HFFc6 (cell line): ENCODE results near the gene SLC22A23. TPM values are rescaled to one million over a fixed set of nuclear protein-coding genes. Genes with fewer than 3 reads are reported as not detected.

ENCODE experiments used
- DNase-seq: peaks from one replicate; pipeline ENCODE4 v3.0.0-alpha.2; 2018
- H3K27ac Mint-ChIP-seq: 2 replicates; pipeline ENCODE4 v1.8.0; 2020; ENCODE audit warnings: mild to moderate bottlenecking, mixed read lengths
- H3K27me3 Mint-ChIP-seq: 2 replicates; pipeline ENCODE4 v1.8.0; 2021; ENCODE audit warnings: mild to moderate bottlenecking, moderate library complexity, mixed read lengths; ENCODE audit not compliant: insufficient read depth
- H3K36me3 Mint-ChIP-seq: 2 replicates; pipeline ENCODE4 v1.8.0; 2021; ENCODE audit warnings: low read depth, mixed read lengths
- H3K4me1 Mint-ChIP-seq: 2 replicates; pipeline ENCODE4 v1.8.0; 2020; ENCODE audit warnings: low read depth, mixed read lengths
- H3K4me3 Mint-ChIP-seq: 2 replicates; pipeline ENCODE4 v1.8.0; 2020; ENCODE audit warnings: mild to moderate bottlenecking, moderate library complexity, mixed read lengths
- H3K9me3 Mint-ChIP-seq: 2 replicates; pipeline ENCODE4 v1.8.0; 2020; ENCODE audit warnings: mild to moderate bottlenecking, mixed read lengths
- total RNA-seq, 6 experiments: library from RNA; stranded (reverse); fragmentation: NEBNext Ultra II Directional; extraction: Animal tissue kit (Norgen Biotek cat#: 25700); gene quantifications; 2 replicates in 1 of 6; 3 replicates in 5 of 6; pipeline ENCODE4 v1.2.3, GENCODE V29; 2021
- TF ChIP-seq, protein P1 (sequence below): fragments of 200-600 bp; sonication (generic); IDR thresholded peaks from 2 replicates; pipeline ENCODE4 v1.5.0; 2021; ENCODE audit warnings: antibody characterized with exemption, mild to moderate bottlenecking

The SLC22A23 gene
- total RNA-seq, 6 experiments from 2014 or later = 0.10 to 0.55 (median 0.21) TPM

DNA sequence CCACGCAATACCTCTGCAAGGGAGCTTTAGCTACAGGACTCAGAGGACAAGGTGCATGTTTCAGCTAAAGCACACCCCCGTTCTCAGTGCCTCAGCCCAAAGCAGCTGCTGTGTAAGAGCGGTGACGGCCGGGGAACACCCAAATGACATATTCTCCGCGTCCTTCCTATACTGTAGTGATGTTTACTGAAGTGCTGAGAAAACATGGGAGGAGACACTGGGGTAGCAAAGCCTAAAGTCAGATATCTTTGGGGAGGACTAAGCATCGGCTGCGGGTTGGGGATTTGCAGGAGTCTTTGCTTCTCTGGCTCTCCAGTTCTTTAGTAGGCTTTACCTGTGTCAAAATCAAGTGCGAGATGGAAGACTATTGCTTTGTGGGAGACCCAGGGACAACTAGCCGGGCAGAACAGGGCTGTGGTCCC lies 1.7 kb downstream of the SLC22A23 start:
- Mint-ChIP-seq H3K9me3 (no peaks in the 10 kb centered on the region), H3K27me3 (peaks cover 14% of the 10 kb centered on the region), H3K27ac (no peak overlapping the region), H3K36me3 (no peaks in the 10 kb centered on the region), H3K4me1 (peaks cover 6% of the 10 kb centered on the region), H3K4me3 (no peak overlapping the region)
- TF ChIP-seq, protein P1, sequence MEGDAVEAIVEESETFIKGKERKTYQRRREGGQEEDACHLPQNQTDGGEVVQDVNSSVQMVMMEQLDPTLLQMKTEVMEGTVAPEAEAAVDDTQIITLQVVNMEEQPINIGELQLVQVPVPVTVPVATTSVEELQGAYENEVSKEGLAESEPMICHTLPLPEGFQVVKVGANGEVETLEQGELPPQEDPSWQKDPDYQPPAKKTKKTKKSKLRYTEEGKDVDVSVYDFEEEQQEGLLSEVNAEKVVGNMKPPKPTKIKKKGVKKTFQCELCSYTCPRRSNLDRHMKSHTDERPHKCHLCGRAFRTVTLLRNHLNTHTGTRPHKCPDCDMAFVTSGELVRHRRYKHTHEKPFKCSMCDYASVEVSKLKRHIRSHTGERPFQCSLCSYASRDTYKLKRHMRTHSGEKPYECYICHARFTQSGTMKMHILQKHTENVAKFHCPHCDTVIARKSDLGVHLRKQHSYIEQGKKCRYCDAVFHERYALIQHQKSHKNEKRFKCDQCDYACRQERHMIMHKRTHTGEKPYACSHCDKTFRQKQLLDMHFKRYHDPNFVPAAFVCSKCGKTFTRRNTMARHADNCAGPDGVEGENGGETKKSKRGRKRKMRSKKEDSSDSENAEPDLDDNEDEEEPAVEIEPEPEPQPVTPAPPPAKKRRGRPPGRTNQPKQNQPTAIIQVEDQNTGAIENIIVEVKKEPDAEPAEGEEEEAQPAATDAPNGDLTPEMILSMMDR = no peak
- DNase-seq = no peak

DNA sequence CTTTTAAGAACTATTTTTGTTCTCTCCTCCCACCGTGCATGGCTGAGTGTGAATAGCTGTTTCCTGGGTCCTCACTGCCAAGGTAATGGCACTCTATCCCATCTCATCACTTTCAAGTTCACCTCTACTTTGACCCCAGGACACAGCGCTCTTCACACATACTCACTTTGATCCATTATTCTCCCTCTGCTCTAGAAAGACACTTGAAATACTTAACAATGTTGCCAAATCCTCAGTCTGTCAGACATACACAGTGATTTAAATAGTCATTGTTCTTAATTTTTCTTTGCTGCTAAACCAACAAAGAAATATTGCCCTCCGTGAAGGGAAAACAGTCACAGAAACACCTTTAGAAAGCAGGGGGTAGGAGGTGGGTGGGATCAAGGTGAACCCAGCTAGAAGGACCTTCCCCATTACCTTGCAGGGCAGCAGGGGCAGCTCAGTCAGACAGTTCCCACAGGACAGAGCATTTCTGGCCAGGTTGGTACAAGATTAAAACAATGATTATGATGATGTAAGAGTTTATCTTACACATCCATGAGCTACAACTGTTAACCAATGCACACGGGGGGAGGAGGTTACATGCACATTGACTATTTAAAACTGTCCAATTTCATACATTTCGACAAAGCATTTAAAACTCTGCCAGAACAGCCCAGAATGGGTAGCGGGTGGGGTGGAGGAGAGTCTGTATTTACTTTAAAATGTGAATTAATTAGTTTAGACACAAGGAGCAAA lies 2.4 kb downstream of the SLC22A23 start:
- H3K4me1 Mint-ChIP-seq = peaks cover 6% of the 10 kb centered on the region
- no peak overlapping the region for H3K4me3 Mint-ChIP-seq
- H3K27ac Mint-ChIP-seq = no peak overlapping the region
- DNase-seq = no peak
- no peaks in the 10 kb centered on the region for H3K36me3 Mint-ChIP-seq
- TF ChIP-seq, protein P1 = no peak
- no peaks in the 10 kb centered on the region for H3K9me3 Mint-ChIP-seq
- H3K27me3 Mint-ChIP-seq = peaks cover 14% of the 10 kb centered on the region

DNA sequence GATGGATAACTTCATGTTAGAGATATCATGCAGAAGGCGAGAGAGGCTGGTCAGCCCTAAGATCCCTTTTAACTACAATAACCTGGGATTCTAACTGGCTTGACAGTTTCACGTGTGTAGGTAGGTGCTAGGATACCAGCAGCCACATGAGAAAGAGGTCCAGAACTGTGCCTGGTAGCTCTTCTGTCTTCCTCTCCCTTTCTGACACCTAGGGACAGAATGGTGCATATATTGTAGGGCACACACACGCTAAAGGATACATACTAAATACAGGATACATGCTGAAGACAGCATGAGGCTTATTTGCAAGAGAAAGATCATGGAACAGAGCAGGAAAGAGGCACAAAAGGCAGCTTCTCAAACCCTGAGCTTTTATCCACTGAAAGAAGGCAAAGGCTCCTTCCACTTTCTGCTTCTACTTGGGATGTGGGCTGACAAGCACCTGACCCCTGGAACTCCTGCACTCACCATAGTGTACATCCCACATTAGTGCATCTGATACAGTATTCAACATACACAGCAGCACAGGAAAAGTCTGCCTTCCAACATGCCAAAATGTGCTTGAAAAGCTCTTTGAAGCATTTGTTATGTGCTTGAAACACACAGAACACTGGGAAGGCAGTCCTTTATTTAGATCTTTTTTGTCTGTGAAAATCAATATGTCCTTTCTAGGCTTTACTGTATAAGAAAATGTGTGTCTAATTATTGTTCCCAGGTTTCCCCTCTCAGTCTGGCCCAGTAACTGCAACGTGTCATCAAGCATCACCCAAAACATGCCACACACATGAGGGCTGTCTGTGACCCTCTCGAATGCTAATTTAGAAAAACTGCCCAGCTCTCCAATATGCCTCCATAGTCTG lies 3.2 kb downstream of the SLC22A23 start:
- TF ChIP-seq, protein P1 = no peak
- H3K4me1 Mint-ChIP-seq = peaks cover 6% of the 10 kb centered on the region

DNA sequence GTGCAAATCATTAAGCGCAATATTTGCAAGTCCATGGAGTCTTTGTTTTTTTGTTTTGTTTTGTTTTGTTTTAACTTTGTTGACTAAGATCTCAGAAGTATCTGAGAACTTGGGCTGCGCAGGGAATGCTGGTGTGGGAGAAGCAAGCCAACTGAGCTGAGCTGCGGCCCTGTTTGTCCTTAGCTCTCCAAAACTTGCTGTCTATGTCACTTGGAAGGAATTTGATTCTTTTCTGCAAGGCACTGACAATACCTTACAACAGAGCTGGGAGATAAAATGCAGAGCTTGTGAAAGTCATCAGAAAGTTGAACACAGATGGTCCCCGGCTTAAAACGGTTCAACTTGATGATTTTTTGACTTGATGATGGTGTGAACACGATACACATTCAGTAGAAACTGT lies 5.4 kb downstream of the SLC22A23 start:
- H3K4me1 Mint-ChIP-seq = no peaks in the 10 kb centered on the region
- TF ChIP-seq, protein P1 = no peak
- H3K27me3 Mint-ChIP-seq = peaks cover 10% of the 10 kb centered on the region
- H3K4me3 Mint-ChIP-seq = no peak overlapping the region
- H3K9me3 Mint-ChIP-seq = no peaks in the 10 kb centered on the region
- no peak for DNase-seq
- no peaks in the 10 kb centered on the region for H3K36me3 Mint-ChIP-seq
- no peak overlapping the region for H3K27ac Mint-ChIP-seq

More for the DNA sequence above, 3.2 kb downstream of the SLC22A23 start:
- H3K36me3 Mint-ChIP-seq = no peaks in the 10 kb centered on the region
- no peaks in the 10 kb centered on the region for H3K9me3 Mint-ChIP-seq
- H3K27me3 Mint-ChIP-seq = peaks cover 10% of the 10 kb centered on the region
- no peak overlapping the region for H3K27ac Mint-ChIP-seq
- no peak overlapping the region for H3K4me3 Mint-ChIP-seq
- no peak for DNase-seq

DNA sequence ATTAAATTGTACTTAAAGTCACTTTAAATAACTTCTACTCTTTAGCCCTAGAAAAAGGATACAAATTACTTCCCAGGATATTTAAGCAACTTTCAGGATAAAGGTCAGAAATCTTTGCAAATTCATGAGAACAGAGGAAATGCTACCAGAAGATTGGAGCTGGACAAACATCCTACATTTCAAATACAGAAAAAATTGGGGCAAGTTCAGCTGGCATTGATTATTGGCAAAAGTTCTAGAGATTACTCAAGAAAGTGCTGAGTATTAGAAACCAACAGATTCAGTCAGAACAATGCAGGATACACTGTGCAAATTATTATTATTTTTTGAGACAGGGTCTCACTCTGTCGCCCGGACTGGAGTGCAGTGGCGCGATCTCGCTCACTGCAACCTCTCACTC lies 6.0 kb downstream of the SLC22A23 start:
- no peak overlapping the region for H3K27ac Mint-ChIP-seq
- peaks cover 14% of the 10 kb centered on the region for H3K27me3 Mint-ChIP-seq
- no peaks in the 10 kb centered on the region for H3K4me1 Mint-ChIP-seq
- no peaks in the 10 kb centered on the region for H3K9me3 Mint-ChIP-seq
- TF ChIP-seq, protein P1 = no peak
- H3K4me3 Mint-ChIP-seq = no peak overlapping the region
- DNase-seq = no peak
- H3K36me3 Mint-ChIP-seq = no peaks in the 10 kb centered on the region
